Measurements from ENCODE around the gene CHST1.

Gene CHST1

GRCh38 chr11:45675646-45676045 lies 10.2 kb upstream of the CHST1 start:
- DNase-seq (ENCODE audit: low read depth): no peak
- TF ChIP-seq CTCF (conservative IDR thresholded peaks at IDR 0.05; ENCODE audit: low read depth, low read length): no peak
- H3K4me3 ChIP-seq (ENCODE audit: low read depth, low read length): no peak overlapping the region

GRCh38 chr11:45674481-45675190 lies 9.2 kb upstream of the CHST1 start:
- no peak for DNase-seq (ENCODE audit: low read depth)
- TF ChIP-seq CTCF (conservative IDR thresholded peaks at IDR 0.05; ENCODE audit: low read depth, low read length): no peak
- no peak overlapping the region for H3K4me3 ChIP-seq (ENCODE audit: low read depth, low read length)

GRCh38 chr11:45673441-45673840 lies 8.0 kb upstream of the CHST1 start:
- TF ChIP-seq CTCF (conservative IDR thresholded peaks at IDR 0.05; ENCODE audit: low read depth, low read length): no peak
- no peak overlapping the region for H3K4me3 ChIP-seq (ENCODE audit: low read depth, low read length)
- no peak for DNase-seq (ENCODE audit: low read depth)

GRCh38 chr11:45672593-45672992 lies 7.2 kb upstream of the CHST1 start:
- no peak for TF ChIP-seq CTCF (conservative IDR thresholded peaks at IDR 0.05; ENCODE audit: low read depth, low read length)
- no peak for DNase-seq (ENCODE audit: low read depth)
- H3K4me3 ChIP-seq (ENCODE audit: low read depth, low read length): no peak overlapping the region

- DNase-seq (ENCODE audit: low read depth): no peak
- TF ChIP-seq CTCF (conservative IDR thresholded peaks at IDR 0.05; ENCODE audit: low read depth, low read length): no peak
- no peak overlapping the region for H3K4me3 ChIP-seq (ENCODE audit: low read depth, low read length)
These were observed 6.1 kb upstream of the CHST1 start for GRCh38 chr11:45671246-45672171.

- no peak overlapping the region for H3K4me3 ChIP-seq (ENCODE audit: low read depth, low read length)
- no peak for TF ChIP-seq CTCF (conservative IDR thresholded peaks at IDR 0.05; ENCODE audit: low read depth, low read length)
- no peak for DNase-seq (ENCODE audit: low read depth)
These were observed 5.1 kb upstream of the CHST1 start for GRCh38 chr11:45670386-45671135.
